T follicular helper cell (primary cell): ENCODE data around the gene NDUFS6.
"Not testable (repeated sequence)": the region's sequence is repeated elsewhere in the genome, so short reads cannot be mapped to it uniquely, and the experiment has no call there.

Experiments used
- DNase-seq: peaks from one replicate; pipeline ENCODE4 v3.0.0-alpha.2; 2020; ENCODE audit warnings: low read depth

NDUFS6 gene

GRCh38 chr5:1797103-1797800 lies 4.0 kb upstream of the NDUFS6 start:
- no peak for DNase-seq

- DNase-seq: no peak
These were observed 3.4 kb upstream of the NDUFS6 start for GRCh38 chr5:1797855-1798254.

GRCh38 chr5:1798589-1798988 lies 2.6 kb upstream of the NDUFS6 start:
- not testable (repeated sequence) for DNase-seq

DNA sequence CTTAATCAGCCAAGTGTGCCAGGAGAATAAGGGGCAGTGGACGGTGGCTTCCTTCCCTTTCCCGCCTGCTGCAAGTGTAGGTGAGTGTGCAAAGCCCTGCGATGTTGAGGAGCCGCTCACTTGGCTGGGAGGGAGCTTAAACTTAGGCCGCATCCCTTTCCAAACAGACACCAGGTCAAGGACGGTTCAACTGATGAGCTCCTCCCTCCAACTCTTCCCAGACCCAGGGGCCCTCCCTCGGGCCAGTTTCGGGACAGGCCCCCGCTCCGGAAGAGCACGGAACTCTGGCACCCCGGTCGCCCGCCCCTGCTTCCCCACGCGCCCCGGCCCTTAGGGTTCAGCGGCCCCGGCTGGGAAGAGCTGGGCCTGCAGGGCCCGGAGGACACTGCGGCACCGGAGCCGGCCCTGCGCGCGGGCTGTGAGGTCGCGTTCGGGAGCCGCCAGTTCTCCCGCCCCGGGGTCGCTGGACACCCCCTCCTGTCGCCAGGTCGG lies 2.1 kb upstream of the NDUFS6 start:
- DNase-seq: peak; percentile 14

- peak; percentile 87 for DNase-seq
These were observed 1.4 kb upstream of the NDUFS6 start, which contains the start of gene MRPL36 for GRCh38 chr5:1799602-1800471. Gene MRPL36, minus strand, starts transcription at chr5:1799837. Its CDS starts 902 bp downstream, at chr5:1798935.

- peak; percentile 40 for DNase-seq
These were observed 560 bp upstream of the NDUFS6 start for GRCh38 chr5:1800472-1801221.

DNA sequence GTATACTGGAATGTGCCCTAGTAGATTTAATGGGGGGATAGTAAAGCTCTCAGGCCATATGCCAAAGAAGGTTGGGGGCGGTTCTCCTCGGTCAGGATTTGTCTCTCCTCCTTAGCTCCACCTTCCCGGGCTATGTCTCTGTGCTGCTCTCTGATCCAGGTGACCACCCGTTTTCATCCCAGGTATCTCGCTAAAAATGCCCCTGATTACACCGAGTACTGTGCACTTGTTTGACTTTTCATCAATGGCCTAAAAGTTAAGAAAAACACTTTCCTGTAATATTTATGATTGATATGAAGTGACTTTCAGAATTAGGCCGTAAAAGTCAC lies 724 bp downstream of the NDUFS6 start:
- DNase-seq: no peak

GRCh38 chr5:1803192-1803591 lies 2.0 kb downstream of the NDUFS6 start:
- no peak for DNase-seq

- DNase-seq: no peak
These were observed 2.9 kb downstream of the NDUFS6 start for GRCh38 chr5:1804001-1804690.

DNA sequence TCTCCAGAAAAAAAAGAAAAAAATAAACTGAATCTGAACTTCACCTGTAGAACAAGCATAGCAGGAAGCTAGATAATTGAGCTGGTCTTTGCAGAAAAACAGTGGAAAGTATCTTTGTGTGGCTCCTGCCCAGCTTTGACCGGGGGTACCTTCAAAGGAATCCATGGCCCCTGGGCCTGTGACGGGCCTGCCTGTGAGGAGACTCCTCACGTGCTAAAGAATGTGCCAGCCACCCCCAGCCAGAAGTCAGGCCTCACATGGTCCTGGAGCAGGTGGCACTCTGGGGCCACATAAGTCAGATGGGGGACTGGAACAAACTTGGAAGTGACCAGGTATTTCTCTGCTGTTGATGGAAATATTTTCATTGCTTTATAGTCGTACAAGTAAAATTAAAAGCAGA lies 4.1 kb downstream of the NDUFS6 start:
- no peak for DNase-seq

DNA sequence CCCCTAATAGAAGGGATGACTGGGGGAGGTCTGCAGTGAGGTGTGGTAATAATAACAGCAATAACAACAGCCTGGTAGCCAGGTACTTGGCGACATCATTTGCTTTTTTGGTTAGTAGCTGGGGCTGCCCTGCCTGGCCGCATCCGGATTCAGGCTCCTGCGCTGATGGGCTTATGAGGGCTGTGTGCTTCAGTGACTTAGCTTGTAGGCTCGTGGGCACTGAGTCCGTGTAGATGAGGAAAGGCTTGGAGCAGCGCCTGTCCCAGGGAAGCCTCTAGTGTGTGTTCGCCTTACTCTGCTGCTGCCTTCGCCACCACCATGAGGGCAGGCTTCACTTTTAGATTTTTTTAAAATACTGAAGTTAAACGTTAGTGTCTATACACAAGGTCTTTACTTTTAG lies 4.5 kb downstream of the NDUFS6 start:
- no peak for DNase-seq

GRCh38 chr5:1806199-1806598 lies 5.0 kb downstream of the NDUFS6 start:
- DNase-seq: no peak

DNA sequence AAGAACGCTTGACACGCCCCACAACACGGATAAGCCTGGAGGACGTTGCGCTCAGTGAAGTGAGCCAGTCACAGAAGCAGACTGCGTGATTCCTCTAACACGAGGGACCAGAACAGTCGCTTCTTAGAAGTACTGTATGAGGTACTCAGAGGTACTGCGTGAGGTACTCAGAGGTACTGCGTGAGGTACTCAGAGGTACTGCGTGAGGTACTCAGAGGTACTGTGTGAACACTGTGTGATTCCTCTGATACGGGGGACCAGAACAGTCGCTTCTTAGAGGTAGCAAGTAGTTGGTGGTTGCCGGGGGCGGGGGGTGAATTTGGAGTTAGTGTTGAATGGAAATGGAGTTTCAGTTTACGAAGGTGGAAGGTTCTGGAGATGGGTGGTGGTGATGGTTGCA lies 5.8 kb downstream of the NDUFS6 start:
- no peak for DNase-seq

DNA sequence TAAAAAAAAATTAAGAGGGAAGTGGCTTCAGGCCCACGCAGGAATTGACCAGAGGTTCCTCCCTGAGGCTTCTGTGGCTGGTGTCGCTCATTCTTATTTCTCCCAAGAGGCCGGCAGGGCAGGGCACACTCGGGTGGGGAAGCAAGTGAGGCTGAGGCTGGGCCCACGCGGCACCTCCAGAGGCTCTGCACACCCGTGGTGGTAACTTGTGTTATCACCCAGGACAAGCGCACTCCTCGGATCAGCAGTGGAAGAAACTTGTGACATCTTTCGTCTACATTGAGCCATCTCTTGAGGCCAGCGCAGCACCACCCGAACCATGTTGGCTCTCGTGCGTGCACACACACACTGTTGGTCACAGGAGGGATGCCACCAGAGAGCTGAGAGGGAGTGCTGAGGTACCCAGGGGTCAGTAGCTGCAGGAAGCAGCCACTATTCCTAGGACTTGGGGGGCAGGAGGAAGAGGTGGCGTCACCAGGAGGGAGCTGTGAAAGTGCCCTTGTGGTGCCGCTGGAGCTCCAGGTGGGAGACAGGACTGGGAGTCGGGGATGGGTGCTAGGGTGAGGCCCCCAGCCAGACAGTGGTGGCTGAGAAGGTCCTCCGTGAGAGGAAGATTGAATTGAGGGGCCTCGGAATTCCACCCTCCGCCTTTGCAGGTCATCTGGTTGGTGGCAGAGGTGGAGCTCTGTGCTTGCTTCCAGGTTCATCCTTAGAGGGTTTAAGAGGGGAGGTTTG lies 6.4 kb downstream of the NDUFS6 start:
- no peak for DNase-seq

- DNase-seq: no peak
These were observed 7.2 kb downstream of the NDUFS6 start for GRCh38 chr5:1808439-1808838.

DNA sequence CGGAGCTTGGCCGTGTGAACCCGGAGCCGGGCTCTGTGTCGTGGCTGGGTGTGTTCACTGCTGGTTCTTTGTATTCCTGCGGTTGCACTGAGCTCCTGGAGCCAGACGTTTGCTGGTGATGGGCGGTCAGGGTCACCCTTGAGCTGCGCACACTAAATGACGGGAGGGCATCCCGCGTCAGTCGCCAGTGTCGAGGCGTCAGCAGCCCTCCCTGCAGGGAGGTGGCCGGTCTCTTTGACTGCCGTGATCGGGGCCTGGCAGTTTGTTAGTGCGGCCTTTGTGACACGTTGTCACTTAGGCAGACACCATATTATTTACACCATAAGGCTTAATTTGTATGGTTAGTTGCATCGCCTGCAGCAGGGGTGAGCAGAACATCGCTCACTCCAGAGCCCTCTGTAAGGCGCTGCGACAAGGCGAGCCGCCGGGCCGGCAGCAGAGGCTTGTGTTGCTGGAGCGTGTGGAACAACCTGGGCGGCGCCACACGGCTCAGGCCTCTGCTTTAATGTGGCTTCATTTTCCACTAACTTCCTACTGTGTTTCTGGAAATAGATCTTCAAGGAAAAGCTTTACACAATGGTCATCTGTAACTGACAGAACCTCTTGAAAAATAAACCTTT lies 8.3 kb downstream of the NDUFS6 start:
- no peak for DNase-seq

DNA sequence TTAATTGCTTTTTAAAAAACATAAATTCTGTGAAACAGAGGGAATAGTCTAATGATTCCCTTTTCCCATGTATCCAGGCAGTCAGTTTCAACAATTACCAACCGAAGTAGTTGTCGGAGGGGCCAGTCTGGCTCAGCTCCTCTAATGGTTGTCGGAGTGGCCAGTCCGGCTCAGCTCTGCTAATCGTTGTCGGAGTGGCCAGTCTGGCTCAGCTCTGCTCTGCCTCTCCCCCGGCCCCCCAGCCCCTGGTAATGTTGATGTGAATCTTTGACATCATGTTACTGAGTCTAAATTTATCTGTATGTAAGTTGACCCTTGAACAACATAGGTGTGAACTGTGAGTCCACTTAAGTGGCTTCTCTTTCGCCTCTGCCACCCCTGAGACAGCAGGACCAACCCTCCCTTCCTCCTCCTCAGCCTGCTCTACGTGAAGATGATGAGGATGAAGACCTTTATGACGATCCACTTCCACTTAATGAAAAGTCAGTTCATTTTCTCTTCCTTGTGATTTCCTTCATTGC lies 9.4 kb downstream of the NDUFS6 start:
- no peak for DNase-seq

DNA sequence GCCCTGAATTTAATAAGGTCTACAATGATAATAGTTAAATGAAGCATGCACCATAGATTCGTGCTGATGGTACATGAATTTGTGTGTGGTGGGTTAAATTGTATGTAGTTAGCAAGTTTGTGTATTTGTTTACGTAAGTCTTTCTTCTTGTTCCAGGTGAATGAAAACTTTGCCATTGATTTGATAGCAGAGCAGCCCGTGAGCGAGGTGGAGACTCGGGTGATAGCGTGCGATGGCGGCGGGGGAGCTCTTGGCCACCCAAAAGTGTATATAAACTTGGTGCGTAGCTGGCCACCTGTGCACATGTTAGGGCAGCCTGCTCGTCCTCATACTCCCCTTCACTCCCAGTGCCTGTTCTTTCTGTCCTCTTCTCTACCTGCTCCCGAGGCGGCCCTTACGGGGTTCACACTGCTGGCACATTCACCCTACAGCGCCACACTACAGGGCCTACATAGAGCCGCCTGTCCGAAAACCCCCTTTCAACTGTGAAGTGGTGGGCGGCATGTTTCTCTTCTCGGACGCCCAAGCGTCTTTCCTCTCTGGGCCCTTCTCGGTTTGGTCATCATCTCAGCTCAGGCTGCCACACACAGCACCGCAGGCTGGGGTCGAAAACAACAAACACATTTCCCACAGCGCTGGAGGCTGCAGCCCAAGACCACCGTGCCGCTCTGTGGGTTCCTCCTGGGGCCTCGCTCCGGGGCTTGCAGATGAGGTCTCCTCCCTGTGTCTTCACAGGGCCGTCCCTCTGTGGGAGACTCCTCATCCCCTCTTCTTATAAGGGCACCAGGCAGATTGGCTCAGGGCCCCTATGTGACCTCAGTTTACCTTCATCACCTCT lies 13.2 kb downstream of the NDUFS6 start:
- no peak for DNase-seq

GRCh38 chr5:1815071-1815786 lies 14.0 kb downstream of the NDUFS6 start:
- no peak for DNase-seq
